ENCODE measurements around the gene SLC2A10.

GRCh38 chr20:46743088-46743487 is 33.6 kb downstream of the SLC2A10 start:
- TF ChIP-seq GATA3 (IDR thresholded peaks at IDR 0.05; ENCODE audit: low read depth, low read length) (no peak), GATA2 (IDR thresholded peaks at IDR 0.05; ENCODE audit: low read depth, low read length) (no peak)

Measured in SH-SY5Y (cell line).